ENCODE results near the gene CCNO. TPM values are rescaled to one million over a fixed set of nuclear protein-coding genes. Genes with fewer than 3 reads are reported as not detected.
A peak's percentile ranks its signal among the peaks of the same experiment; 100 is the strongest.

Gene CCNO
- total RNA-seq, 8 experiments from 2014 or later: 0.14 to 4.8 (median 0.88) TPM

DNA sequence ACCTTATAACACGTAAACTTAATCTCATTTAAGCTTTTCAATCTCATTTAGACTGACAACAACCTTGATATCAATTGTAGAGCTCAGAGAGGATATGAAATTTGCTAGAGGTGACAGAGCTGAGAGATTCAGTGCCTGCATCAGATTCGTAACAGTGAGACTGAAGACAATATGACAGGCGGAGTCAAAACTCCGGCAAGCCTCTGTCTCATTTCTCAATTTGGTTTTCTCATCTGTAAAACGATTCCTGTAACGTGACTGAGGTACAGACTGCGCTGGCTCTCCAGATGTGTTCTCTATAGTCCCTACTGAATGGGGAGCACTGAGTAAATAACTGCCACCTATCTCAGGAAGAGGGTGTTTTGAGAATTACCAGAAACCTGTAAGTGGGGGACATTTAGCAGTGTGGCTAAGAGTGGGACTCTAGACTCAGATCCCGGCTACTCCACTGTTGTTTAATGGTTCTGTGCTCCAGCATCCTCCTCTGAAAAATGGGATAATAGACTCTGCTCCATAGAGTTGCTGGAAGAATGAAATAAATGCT, 3.2 kb downstream of the CCNO start:
- WGBS, 10 experiments: 32 to 100% (median 50%) methylated on average over 1 to 8 of the region's 8 CpGs; no CpG with 5 or more reads in 2 of the 10 experiments
- H3K4me3 ChIP-seq: no peak overlapping the region
- in situ Hi-C loops (cut with MboI; ENCODE audit: low pct_unique_long_range_greater_than_20kb in 2 of 9, low sequenced_read_pairs in 9 of 9, unreplicated experiment in 9 of 9): no loop called here
- no peak for ATAC-seq (replicated peaks in 6 of 8)
- H3K4me1 ChIP-seq (replicated peaks in 1 of 2): peaks cover 5 to 24% of the 10 kb centered on the region in 2 donors
- no peak overlapping the region for H3K27ac ChIP-seq

- no peak overlapping the region for H3K27ac ChIP-seq
- 19 to 80% (median 29%) methylated on average over 3 to 5 of the region's 30 CpGs; no CpG with 5 or more reads in 4 of the 10 experiments for WGBS, 10 experiments
- no peak for ATAC-seq (replicated peaks in 6 of 8)
- peak overlapping the region; percentile 25 to 48 (median 26) for H3K4me3 ChIP-seq
- peaks cover 3 to 25% of the 10 kb centered on the region in 2 donors for H3K4me1 ChIP-seq (replicated peaks in 1 of 2)
- in situ Hi-C loops (cut with MboI; ENCODE audit: low pct_unique_long_range_greater_than_20kb in 2 of 9, low sequenced_read_pairs in 9 of 9, unreplicated experiment in 9 of 9): no loop called here
Observed at GRCh38 chr5:55227664-55228430, 5.6 kb downstream of the CCNO start.

DNA sequence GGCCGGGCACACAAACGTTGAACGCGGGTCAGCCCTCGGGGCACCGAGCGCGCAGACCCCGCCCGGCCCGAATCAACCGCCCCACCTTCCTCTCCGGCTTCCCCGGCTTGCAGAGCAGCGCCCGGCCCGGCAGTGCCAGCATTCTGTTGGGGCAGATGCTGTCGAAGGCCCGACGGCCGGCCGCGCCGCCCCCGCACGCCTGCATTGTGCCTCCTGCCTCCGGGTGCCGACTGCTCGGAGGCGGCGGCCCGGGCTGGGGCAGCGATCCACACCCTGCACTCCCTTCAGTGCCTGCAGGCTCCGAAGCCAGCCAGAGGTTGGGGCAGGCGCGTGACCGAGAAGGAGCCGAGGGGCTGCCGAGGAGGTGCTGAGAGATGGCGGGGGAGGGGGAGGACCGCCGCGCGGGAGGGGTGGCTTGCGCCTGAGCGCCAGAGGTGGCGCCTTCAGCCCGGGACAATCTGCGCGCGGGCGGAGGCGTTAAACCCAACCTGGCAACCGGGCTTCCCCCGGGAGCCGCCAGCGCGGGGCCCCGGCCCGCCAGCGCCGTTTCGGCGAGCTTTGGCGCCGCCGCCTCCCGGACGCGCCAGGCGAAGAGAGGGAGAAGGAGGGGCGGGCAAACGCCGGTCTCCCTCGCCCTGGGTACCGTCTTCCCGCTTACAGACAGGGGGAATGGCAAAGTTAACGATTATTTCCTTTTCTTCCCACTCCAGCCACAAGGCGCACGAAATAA, 6.3 kb downstream of the CCNO start, which contains the start of gene MCIDAS:
Gene MCIDAS (minus strand): TSS at position 382 of the 730 bp plus-strand sequence. CDS start 177 bp downstream, at position 205.
- H3K4me1 ChIP-seq (replicated peaks in 1 of 2): peaks cover 0 to 20% of the 10 kb centered on the region in 2 donors
- peak within 1 kb of the TSS; percentile 25 to 48 (median 26) for H3K4me3 ChIP-seq
- no peak within 1 kb of the TSS for H3K27ac ChIP-seq
- in situ Hi-C loops (cut with MboI; ENCODE audit: low pct_unique_long_range_greater_than_20kb in 2 of 9, low sequenced_read_pairs in 9 of 9, unreplicated experiment in 9 of 9): no loop called here
- WGBS, 10 experiments: 0% methylated on average over 5 of the region's 80 CpGs; no CpG with 5 or more reads in 9 of the 10 experiments
- peak; percentile 54 to 76 (median 72) for ATAC-seq (replicated peaks in 6 of 8)

- 0 to 81% (median 14%) methylated on average over 1 to 12 of the region's 54 CpGs; no CpG with 5 or more reads in 3 of the 10 experiments for WGBS, 10 experiments
- in situ Hi-C loops (cut with MboI; ENCODE audit: low pct_unique_long_range_greater_than_20kb in 2 of 9, low sequenced_read_pairs in 9 of 9, unreplicated experiment in 9 of 9): no loop called here
- Histone ChIP-seq H3K4me3 (peak overlapping the region; percentile 25 to 48 (median 26)), H3K4me1 (replicated peaks in 1 of 2) (peaks cover 0 to 12% of the 10 kb centered on the region in 2 donors), H3K27ac (no peak overlapping the region)
- peak; percentile 68 to 88 (median 86) for ATAC-seq (replicated peaks in 6 of 8)
Observed at GRCh38 chr5:55226027-55226933, 7.1 kb downstream of the CCNO start.

GRCh38 chr5:55225346-55225745, 8.1 kb downstream of the CCNO start:
- Histone ChIP-seq H3K4me3 (no peak overlapping the region), H3K27ac (no peak overlapping the region), H3K4me1 (replicated peaks in 1 of 2) (peaks cover 0 to 9% of the 10 kb centered on the region in 2 donors)
- ATAC-seq (replicated peaks in 6 of 8): no peak
- in situ Hi-C loops (cut with MboI; ENCODE audit: low pct_unique_long_range_greater_than_20kb in 2 of 9, low sequenced_read_pairs in 9 of 9, unreplicated experiment in 9 of 9): no loop called here

DNA sequence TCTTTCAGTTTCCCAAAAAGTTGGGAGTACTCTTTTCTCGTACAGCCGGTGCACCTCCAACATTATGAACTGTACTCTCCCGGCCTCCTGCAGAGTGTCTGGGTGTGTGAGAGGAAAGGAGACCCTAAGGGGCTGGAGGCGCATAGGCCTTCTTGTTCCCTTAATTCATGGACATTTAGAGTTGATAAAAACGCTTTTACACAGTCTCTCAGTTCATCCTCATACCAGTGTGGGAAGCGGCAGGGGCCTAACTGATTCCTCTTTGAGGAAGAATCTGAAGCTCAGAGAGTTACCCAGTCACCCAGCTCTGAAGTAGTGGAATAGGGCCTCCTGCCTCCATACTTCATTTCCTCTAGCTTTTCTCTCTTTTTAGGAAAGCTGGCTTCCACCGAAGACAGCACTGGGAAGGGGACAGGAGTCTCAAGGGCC, 9.6 kb downstream of the CCNO start:
- H3K4me1 ChIP-seq (replicated peaks in 1 of 2): peaks cover 0 to 9% of the 10 kb centered on the region in 2 donors
- in situ Hi-C loops (cut with MboI; ENCODE audit: low pct_unique_long_range_greater_than_20kb in 2 of 9, low sequenced_read_pairs in 9 of 9, unreplicated experiment in 9 of 9): no loop called here
- 14 to 100% (median 37%) methylated on average over 1 to 7 of the region's 7 CpGs; no CpG with 5 or more reads in 4 of the 10 experiments for whole genome bisulfite sequencing, 10 experiments
- H3K4me3 ChIP-seq: no peak overlapping the region
- ATAC-seq (replicated peaks in 6 of 8): no peak
- no peak overlapping the region for H3K27ac ChIP-seq

- ATAC-seq (replicated peaks in 6 of 8): peak in 3 of 8 experiments; percentile 14 to 20 (median 15)
- Histone ChIP-seq H3K27ac (no peak overlapping the region), H3K4me3 (peak overlapping the region in 2 of 5 donors; percentile 2 to 17), H3K4me1 (replicated peaks in 1 of 2) (peaks cover 0 to 9% of the 10 kb centered on the region in 2 donors)
- in situ Hi-C loops (cut with MboI; ENCODE audit: low pct_unique_long_range_greater_than_20kb in 2 of 9, low sequenced_read_pairs in 9 of 9, unreplicated experiment in 9 of 9): no loop called here
- 0 to 51% (median 10%) methylated on average over 2 to 23 of the region's 61 CpGs; no CpG with 5 or more reads in 1 of the 10 experiments for WGBS, 10 experiments
Observed at GRCh38 chr5:55222985-55223811, 10.2 kb downstream of the CCNO start.

DNA sequence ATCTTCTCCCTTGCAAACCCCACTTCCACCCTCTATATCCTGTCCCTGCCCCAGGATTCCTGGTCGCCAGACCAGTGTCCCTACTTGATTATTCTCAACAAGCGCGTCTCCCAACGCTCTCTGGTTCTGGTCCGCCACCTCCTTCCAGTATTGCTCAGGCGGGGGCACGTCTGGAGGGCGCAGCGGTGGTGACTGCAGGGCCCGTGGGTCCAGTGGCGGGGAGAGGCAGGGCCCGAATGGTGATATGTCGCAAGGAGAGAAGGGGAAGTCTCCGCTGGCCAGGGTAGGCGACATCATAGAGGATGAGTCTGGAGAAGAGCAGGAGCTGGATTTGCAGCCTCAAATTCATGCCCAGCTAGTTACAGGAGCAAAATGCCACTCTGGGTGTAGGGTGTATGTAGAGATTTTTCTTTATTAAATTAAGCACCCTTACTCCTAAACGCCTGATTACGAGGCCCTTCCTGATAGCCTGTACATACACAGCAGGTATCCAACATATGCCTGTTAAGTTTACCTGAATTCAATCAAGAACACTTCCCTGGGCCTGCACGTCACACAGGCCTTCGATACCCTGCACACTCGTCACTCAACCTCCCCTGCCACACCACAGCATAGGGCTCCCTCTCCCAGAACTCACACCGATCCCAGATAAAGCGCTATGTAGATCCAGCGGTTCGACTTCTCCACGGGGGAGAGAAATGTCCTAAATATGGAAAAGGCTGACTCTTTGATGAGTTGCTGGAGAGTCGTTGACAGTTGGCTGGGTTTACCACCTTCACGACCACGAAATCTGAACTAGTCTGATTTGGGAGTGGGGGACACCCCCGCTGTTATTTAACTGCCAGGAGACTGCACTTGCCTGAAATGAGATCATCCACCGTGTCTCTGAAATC, 11.1 kb downstream of the CCNO start:
- WGBS, 10 experiments: 5 to 100% (median 47%) methylated on average over 1 to 23 of the region's 30 CpGs; no CpG with 5 or more reads in 1 of the 10 experiments
- in situ Hi-C loops (cut with MboI; ENCODE audit: low pct_unique_long_range_greater_than_20kb in 2 of 9, low sequenced_read_pairs in 9 of 9, unreplicated experiment in 9 of 9): no loop called here
- ATAC-seq (replicated peaks in 6 of 8): no peak

GRCh38 chr5:55220433-55221185, 12.8 kb downstream of the CCNO start:
- WGBS, 10 experiments: 0 to 67% (median 11%) methylated on average over 1 to 27 of the region's 62 CpGs; no CpG with 5 or more reads in 4 of the 10 experiments
- in situ Hi-C loops (cut with MboI; ENCODE audit: low pct_unique_long_range_greater_than_20kb in 2 of 9, low sequenced_read_pairs in 9 of 9, unreplicated experiment in 9 of 9): no loop called here
- Histone ChIP-seq H3K27ac (no peak overlapping the region), H3K4me1 (replicated peaks in 1 of 2) (peaks cover 0 to 3% of the 10 kb centered on the region in 2 donors), H3K4me3 (peak overlapping the region; percentile 8 to 39 (median 24))
- peak; percentile 73 to 94 (median 84) for ATAC-seq (replicated peaks in 6 of 8)

More for the DNA sequence above, 11.1 kb downstream of the CCNO start:
- H3K4me3 ChIP-seq: peak overlapping the region in 1 of 5 donors; percentile 17
- H3K4me1 ChIP-seq (replicated peaks in 1 of 2): peaks cover 0 to 3% of the 10 kb centered on the region in 2 donors
- H3K27ac ChIP-seq: no peak overlapping the region

- no peak overlapping the region for H3K27ac ChIP-seq
- in situ Hi-C loops (cut with MboI; ENCODE audit: low pct_unique_long_range_greater_than_20kb in 2 of 9, low sequenced_read_pairs in 9 of 9, unreplicated experiment in 9 of 9): no loop called here
- H3K4me1 ChIP-seq (replicated peaks in 1 of 2): peaks cover 0 to 3% of the 10 kb centered on the region in 2 donors
- no peak overlapping the region for H3K4me3 ChIP-seq
- ATAC-seq (replicated peaks in 6 of 8): no peak
- WGBS, 10 experiments: 0 to 100% (median 87%) methylated on average over 1 to 3 of the region's 3 CpGs; no CpG with 5 or more reads in 1 of the 10 experiments
Observed at GRCh38 chr5:55219770-55220169, 13.6 kb downstream of the CCNO start.
